Osteocyte (in vitro differentiated cells): ENCODE results near the gene UNKL. TPM values are rescaled to one million over a fixed set of nuclear protein-coding genes. Genes with fewer than 3 reads are reported as not detected.

Source experiments
- DNase-seq: peaks from one replicate; pipeline ENCODE4 v3.0.0; 2021; ENCODE audit warnings: mixed read lengths; ENCODE audit not compliant: unreplicated experiment; ENCODE audit errors: extremely low spot score
- H3K27ac Mint-ChIP-seq: one replicate; pipeline ENCODE4 v1.8.0; 2021; ENCODE audit warnings: mild to moderate bottlenecking, mixed read lengths; ENCODE audit not compliant: unreplicated experiment
- H3K27me3 Mint-ChIP-seq: one replicate; pipeline ENCODE4 v1.8.0; 2021; ENCODE audit warnings: mixed read lengths; ENCODE audit not compliant: unreplicated experiment
- H3K36me3 Mint-ChIP-seq: one replicate; pipeline ENCODE4 v1.8.0; 2021; ENCODE audit warnings: mixed read lengths; ENCODE audit not compliant: unreplicated experiment
- H3K4me1 Mint-ChIP-seq: one replicate; pipeline ENCODE4 v1.8.0; 2021; ENCODE audit warnings: mixed read lengths; ENCODE audit not compliant: unreplicated experiment
- H3K4me3 Mint-ChIP-seq: one replicate; pipeline ENCODE4 v1.8.0; 2021; ENCODE audit warnings: mild to moderate bottlenecking, moderate library complexity, mixed read lengths; ENCODE audit not compliant: unreplicated experiment
- H3K9me3 Mint-ChIP-seq: one replicate; pipeline ENCODE4 v1.8.0; 2021; ENCODE audit warnings: mixed read lengths; ENCODE audit not compliant: unreplicated experiment
- CTCF ChIP-seq: fragments of 200-600 bp; sonication (generic); IDR thresholded peaks from 2 replicates; pipeline ENCODE4 v1.5.0; 2021; ENCODE audit warnings: antibody characterized with exemption, mild to moderate bottlenecking, moderate library complexity
- total RNA-seq: library from RNA; stranded (reverse); gene quantifications from 2 replicates; pipeline ENCODE4 v1.2.1, GENCODE V29; 2021

UNKL gene
- total RNA-seq, 1 donor from 2014 or later: 34.4 TPM

GRCh38 chr16:1317479-1318267 is 96.8 kb downstream of the UNKL start:
- H3K4me3 Mint-ChIP-seq: no peak overlapping the region
- DNase-seq: no peak
- no peak overlapping the region for H3K27ac Mint-ChIP-seq
- peaks cover 6% of the 10 kb centered on the region for H3K4me1 Mint-ChIP-seq
- no peaks in the 10 kb centered on the region for H3K27me3 Mint-ChIP-seq
- H3K9me3 Mint-ChIP-seq: no peaks in the 10 kb centered on the region
- peaks cover 45% of the 10 kb centered on the region for H3K36me3 Mint-ChIP-seq
- no peak for TF ChIP-seq CTCF

GRCh38 chr16:1316033-1316405 is 98.5 kb downstream of the UNKL start:
- no peak overlapping the region for H3K4me3 Mint-ChIP-seq
- H3K27me3 Mint-ChIP-seq: no peaks in the 10 kb centered on the region
- peaks cover 45% of the 10 kb centered on the region for H3K36me3 Mint-ChIP-seq
- TF ChIP-seq CTCF: no peak
- H3K9me3 Mint-ChIP-seq: no peaks in the 10 kb centered on the region
- H3K27ac Mint-ChIP-seq: no peak overlapping the region
- no peak for DNase-seq
- H3K4me1 Mint-ChIP-seq: peaks cover 21% of the 10 kb centered on the region

DNA sequence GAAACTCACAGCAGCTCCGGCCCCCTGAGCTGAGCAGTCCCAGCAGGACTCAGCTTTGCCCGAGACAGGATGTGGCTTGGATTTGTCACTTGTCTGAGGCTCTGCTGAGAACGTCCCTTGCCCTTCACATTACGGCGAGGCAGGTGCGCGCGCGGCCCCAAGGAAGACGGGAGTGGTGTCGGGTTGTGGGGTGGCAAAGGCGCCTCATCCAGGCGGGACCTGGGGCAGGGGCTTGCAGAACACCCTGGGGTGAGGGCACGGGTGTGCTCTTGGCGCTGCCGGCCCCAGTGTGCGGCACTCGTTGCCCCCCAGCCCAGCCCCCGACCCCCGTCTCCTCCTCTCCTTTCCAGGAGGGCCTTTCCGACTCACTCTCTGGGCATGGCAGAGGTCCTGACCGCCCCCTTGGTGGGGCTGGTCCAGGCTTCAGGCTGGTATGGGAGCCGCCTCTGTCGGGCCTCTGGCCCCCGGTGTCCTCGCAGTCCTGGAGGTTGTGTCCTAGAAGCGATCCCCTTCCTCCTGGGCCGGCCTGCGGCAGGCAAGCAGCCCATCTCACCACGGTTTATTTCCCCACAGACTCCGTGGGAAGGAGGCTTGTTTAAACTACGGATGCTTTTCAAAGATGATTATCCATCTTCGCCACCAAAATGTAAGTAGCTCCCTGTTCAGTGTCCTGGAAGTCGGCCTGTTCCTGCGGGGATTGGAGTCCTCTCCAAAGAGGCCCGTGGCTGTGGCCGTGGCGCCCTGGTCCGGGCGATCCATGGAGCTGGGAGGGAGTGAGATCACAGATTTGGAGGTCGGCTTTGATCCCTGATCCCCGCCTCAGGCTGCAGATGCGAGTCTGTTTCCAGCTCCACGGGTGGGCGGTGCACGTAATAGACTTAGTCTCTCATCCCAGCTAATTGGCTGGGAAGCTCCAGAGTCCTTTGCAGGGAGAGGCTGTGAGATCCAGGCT is 99.1 kb downstream of the UNKL start:
- Mint-ChIP-seq H3K27me3 (no peaks in the 10 kb centered on the region), H3K9me3 (no peaks in the 10 kb centered on the region), H3K27ac (no peak overlapping the region), H3K4me1 (peaks cover 28% of the 10 kb centered on the region), H3K36me3 (peaks cover 44% of the 10 kb centered on the region), H3K4me3 (no peak overlapping the region)
- no peak for TF ChIP-seq CTCF
- DNase-seq: no peak

DNA sequence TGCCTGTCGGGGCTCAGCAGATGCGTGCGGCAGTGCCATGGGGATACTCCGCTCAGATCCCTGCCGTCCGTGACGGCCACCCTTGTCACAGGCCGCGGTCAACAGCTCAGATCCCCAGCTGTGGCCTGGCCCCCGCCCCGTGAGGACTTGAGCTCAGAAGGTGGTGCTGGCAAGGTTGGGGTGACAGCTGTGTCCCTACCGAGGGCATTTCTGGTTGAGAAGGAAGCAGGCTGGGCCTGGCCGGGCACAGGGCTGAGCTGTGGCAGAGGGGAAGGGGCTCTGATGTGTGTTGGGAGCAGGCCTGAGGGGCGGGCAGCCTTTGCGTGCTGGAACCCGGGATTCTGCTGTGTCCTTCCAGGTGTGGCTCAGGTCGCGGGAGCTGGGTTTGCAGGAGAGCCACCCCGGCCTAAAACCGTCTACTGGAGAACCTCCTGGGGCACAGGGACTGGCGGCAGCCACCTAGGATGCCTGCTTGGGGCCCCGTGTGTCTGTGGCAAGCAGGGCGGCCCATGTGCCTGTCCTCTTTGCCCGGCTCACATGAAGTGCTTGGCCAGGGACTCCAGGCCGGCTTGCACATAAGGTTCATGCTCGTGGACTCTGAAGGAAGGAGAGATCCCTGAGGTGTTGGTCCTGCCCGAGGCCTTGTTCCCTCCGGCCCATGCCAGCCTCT is 100.0 kb downstream of the UNKL start:
- H3K4me1 Mint-ChIP-seq: peaks cover 29% of the 10 kb centered on the region
- no peak for DNase-seq
- no peaks in the 10 kb centered on the region for H3K9me3 Mint-ChIP-seq
- H3K27me3 Mint-ChIP-seq: no peaks in the 10 kb centered on the region
- H3K27ac Mint-ChIP-seq: no peak overlapping the region
- no peak for TF ChIP-seq CTCF
- no peak overlapping the region for H3K4me3 Mint-ChIP-seq
- H3K36me3 Mint-ChIP-seq: peaks cover 36% of the 10 kb centered on the region
